Stimulated activated CD4-positive, alpha-beta T cell treated with anti-CD3 and anti-CD28 coated beads, Interleukin-4, amount 100 ng/mL, for 4 hours (primary cell): ENCODE results near the gene PTPRM.

Source experiments
- DNase-seq, 2 experiments: peaks; one replicate each; pipeline ENCODE4 v3.0.0-alpha.2; 2020

PTPRM gene

DNA sequence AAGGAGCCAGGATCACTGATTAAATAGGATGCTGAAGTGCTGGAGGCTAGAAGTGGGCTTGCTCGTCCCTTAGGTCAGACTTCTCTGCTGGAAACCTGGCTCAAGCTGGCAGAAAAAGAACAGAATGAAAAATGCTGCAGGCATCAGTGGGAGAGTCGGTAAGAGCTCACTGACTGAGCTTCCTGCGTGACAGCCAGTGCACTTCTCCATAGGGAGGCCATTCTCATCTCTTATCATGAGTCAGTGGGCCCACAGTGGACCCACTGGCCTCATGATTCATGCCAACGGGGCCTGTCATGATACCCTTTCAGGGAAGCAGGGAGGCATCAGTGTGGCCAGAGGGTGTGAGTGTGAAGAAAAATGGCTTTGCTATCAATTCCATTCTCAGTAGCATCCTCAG lies 498.2 kb downstream of the PTPRM start:
- no peak for DNase-seq

DNA sequence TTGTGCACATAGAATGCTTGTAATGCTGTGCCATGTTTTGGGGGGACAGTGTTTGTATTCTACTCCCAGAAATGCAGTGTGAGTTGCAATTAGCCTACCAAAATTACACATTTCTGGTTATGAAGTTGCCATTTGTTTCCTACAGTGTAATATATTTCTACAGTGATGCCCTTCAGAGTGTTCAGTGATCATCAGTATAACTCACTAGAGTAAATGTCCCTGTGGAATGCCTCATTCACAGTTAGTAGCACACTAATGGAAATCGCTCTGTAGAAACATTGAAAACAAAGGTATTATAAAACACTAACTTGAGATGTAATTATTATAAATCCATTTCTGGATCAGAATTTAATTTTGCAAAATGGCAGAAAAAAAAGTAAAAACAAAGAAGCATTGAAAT lies 498.7 kb downstream of the PTPRM start:
- no peak for DNase-seq

DNA sequence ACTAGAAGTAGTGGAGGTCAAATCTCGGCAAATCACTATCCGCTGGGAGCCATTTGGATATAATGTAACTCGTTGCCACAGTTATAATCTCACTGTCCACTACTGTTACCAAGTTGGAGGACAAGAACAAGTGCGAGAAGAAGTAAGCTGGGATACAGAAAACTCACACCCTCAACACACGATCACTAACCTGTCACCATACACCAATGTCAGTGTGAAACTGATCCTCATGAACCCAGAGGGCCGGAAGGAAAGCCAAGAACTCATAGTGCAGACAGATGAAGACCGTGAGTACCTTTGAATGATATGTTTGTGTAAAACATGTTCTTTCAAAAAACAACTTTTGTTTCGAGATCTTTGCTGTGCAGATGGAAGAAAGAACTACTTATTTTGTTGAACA lies 502.6 kb downstream of the PTPRM start:
- DNase-seq: no peak

DNA sequence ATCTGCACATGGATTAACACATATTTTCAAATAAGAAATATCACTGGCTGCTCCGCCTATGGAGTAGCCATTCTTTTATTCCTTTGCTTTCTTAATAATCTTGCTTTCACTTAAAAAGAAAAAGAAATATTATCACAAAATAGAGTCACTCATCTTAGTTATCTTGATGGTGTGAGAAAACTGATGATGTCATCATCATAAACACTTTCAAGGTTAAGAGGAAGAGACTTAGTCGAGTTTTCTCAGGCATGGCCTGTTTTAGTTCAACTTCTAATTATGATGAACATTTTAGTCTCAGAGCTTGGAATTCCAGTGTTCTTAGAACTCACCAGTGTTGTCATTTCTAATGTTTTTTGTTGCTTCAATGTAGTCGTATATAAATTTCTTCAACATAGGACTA lies 506.1 kb downstream of the PTPRM start:
- DNase-seq: no peak

GRCh38 chr18:8080092-8080491 lies 513.0 kb downstream of the PTPRM start:
- DNase-seq: no peak

DNA sequence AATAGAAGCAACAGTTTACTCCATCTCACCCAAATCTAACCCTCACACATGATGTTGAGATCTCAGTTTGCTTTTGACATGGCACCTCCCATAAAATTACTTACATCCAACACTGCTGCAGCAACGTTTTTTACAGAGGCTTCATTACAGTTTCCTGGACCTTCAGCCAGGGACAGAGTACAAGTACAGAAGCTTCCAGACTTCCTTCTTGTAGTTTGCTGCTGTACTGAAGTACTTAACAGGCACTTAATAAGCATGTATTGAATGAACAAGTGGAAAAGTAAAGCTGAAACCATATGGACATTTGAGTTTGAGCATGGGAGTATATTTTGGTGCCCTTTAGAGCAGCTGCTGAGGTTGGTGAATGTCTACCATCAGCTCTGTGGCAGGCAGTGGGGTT lies 514.2 kb downstream of the PTPRM start:
- no peak for DNase-seq

GRCh38 chr18:8081872-8082553 lies 514.9 kb downstream of the PTPRM start:
- no peak for DNase-seq

DNA sequence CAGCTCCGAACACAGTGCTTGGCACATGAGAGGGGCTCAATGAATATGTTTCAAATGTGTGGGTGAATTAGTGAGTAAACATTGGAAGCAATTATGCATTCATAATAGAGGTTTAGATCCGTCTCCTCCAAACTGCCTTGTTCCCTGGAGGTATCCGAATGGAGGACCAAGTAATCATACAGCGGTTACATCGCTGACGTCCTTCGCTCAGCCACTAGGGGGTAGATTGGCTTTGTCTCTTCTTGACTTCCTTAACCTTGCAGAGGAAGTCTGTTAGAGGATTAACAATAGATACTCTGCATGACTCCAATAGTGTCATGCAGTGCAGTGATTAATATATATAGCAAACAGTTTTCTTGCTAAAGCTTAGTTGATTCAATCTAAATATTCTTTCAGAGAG lies 517.0 kb downstream of the PTPRM start:
- DNase-seq: no peak

GRCh38 chr18:8088626-8089025 lies 521.5 kb downstream of the PTPRM start:
- DNase-seq: no peak

GRCh38 chr18:8091035-8091434 lies 523.9 kb downstream of the PTPRM start:
- no peak for DNase-seq

DNA sequence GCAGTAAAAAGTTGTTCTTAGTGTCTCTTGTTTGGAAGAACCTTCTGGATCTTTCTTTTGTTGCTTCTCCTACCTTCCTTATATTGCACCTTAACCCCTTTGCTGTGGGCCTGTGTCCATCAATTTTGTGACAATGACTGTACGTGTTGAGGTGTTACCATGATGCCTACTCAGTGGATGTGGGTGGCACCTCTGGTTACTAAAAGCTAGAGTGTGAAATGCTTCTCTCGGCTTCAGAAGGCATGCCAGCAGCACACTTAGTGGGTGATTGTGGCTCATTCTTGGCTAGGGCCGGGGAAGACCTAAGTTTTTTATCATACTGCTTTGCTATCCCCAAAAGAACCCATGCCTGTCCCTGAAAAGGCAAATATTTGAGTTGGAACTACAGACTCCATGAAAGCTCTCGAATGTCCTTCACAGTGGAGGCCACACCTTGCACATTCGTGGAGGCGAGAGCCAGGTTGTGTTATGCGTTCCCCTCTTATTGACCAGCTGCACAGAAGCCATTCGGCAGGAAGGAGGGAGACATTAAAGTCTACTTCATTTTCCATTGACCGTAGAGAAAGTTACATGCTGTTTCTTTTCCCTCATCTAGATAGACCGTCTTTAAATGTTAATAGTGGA lies 528.9 kb downstream of the PTPRM start:
- DNase-seq: no peak

DNA sequence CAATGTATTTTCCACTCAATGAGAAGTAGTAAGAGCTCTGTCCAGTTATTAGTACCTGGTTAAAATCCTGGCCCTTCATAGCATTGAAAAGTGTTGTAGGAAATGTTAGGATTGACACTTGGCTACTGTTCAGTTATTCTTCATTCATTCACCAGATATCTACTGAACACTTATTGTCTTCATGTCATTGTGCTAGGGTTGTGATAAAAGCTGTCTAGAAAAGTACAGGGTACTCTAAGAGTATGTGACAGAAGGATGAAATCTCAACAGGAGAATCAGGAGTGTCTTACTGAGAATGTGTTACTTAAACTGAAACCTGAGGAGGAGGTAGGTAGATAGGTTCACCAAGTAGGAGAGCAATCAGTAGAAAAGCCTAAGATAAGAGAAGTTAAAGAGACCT lies 530.3 kb downstream of the PTPRM start:
- DNase-seq: no peak

GRCh38 chr18:8097927-8098326 lies 530.8 kb downstream of the PTPRM start:
- no peak for DNase-seq

GRCh38 chr18:8106603-8107002 lies 539.5 kb downstream of the PTPRM start:
- DNase-seq: no peak

GRCh38 chr18:8107426-8107825 lies 540.3 kb downstream of the PTPRM start:
- DNase-seq: no peak

- DNase-seq: no peak
These were observed 547.4 kb downstream of the PTPRM start for GRCh38 chr18:8114480-8114879.

GRCh38 chr18:8116341-8117005 lies 549.4 kb downstream of the PTPRM start:
- DNase-seq: no peak

- DNase-seq: no peak
These were observed 549.9 kb downstream of the PTPRM start for GRCh38 chr18:8117006-8117371.

GRCh38 chr18:8121101-8121500 lies 554.0 kb downstream of the PTPRM start:
- DNase-seq: no peak

DNA sequence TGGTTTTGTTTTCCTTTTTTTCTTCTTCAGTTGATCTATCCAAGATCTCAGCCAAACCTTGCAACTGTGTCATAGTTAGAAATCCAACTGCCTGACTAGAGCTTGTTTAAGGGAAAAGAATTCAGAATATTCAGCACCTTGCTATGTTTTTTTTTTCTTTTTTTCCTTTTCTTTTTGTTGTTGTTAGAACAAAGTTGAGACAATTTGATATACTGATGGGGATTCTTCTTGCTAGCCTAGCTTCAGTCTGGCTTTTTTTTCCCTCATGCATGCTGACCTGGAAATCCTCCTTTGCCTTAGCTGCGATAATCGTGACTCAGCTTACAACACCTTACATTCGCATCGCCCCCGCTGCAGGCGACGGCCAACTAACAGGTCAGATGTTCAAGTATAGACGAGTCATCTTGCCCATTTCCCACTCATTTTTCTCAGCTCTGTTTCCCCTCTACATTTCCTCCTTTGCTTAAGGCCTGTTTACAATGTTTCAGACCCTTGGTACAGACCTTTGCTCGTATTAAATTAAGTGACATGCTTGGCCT lies 554.9 kb downstream of the PTPRM start:
- no peak for DNase-seq

DNA sequence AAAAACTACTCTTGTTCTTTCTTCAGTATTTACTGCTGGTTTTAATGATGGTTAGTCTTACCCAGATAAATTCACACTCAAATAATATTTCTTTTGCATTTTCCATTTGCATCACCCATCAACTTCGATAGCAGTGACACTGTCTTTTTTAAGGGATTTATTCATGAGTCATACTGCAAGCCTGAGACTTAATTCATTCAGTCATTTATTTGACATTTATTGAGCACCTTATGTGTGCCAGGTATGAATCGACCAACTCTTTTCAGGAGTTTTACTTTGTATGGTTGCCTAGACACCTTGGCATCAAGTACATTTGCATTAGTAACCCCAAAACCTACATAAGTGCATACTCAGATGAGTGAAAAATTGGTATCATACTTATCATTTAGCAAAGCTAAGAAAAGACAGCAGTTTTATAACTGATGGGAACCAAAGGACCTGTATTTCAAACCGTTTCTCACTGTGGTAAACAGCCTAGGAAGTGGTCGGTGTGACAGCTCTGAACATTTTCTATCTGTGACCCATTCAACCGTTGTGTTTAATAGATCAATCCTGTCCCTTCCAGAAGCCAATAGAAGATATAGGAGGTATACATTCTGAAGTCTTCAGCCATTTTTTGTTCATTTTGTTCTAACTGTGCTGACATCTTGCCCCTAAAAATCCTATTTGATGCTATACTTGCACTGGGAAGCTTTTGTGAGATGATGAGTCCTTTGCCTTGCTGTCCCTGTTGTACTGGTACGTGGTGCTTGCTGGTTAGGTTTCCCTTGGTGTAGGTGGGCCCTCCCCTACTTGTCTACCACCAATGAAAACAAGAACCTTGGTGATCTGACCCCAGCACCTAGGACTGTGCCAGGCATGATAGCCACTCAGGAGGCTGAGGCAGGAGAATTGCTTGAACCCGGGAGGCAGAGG lies 557.4 kb downstream of the PTPRM start:
- no peak for DNase-seq

DNA sequence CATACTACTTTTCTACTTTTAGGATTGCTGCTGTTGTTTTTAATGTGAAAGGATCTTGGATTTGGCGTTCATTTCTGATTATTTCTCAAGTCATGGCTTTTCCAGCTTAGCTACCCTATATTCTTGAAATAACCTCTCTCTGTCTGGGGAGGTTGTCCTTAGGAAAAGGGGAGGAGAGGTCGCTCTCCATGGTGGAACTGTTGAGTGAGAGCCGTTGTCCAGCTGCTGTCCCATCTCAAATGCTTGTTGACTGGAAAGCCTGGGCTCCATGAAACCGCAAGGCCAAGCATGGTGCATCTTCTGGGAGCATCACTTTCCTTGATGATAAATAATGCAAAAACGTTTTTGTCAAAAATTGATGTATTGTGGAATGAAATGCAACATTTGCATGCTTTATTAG lies 563.0 kb downstream of the PTPRM start:
- DNase-seq: no peak

GRCh38 chr18:8133032-8133431 lies 565.9 kb downstream of the PTPRM start:
- no peak for DNase-seq
